ENCODE results near the gene MYEF2. TPM values are rescaled to one million over a fixed set of nuclear protein-coding genes. Genes with fewer than 3 reads are reported as not detected.

MYEF2 gene
- total RNA-seq, 2 donors from 2014 or later, result 10.2 to 23.3 TPM

DNA sequence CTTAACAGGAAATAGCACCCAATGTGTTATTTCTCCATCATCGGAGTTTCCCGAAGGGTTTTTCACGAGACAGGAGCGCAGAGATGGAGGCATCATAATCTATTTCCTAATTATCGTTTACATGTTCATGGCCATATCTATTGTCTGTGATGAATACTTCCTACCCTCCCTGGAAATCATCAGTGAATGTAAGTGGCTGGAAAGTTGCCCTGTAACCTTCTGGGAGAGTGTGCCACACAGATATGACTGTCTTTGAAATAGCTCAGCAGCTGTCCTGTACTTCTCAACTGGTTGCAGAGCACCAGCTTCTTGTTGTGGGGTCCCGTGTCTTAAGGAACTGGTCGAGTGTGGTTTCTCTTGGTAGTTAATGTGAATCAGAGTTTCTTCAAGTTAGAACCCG lies 56.2 kb downstream of the MYEF2 start:
- Histone ChIP-seq H3K4me1 (replicated peaks) (no peaks in the 10 kb centered on the region), H3K27ac (no peak overlapping the region), H3K36me3 (no peaks in the 10 kb centered on the region), H3K9me3 (no peaks in the 10 kb centered on the region), H3K4me3 (no peak overlapping the region), H3K27me3 (replicated peaks; ENCODE audit: insufficient read depth) (no peaks in the 10 kb centered on the region)
- no peak for DNase-seq (ENCODE audit: low spot score)
- intact Hi-C loops (cut with DNase I), result no loop called here
- 88% methylated on average over 8 of the region's 8 CpGs for WGBS
- no peak for TF ChIP-seq POLR2AphosphoS5 (IDR thresholded peaks at IDR 0.05)
- no peak for TF ChIP-seq POLR2A (IDR thresholded peaks at IDR 0.05)
- TF ChIP-seq, protein P1, sequence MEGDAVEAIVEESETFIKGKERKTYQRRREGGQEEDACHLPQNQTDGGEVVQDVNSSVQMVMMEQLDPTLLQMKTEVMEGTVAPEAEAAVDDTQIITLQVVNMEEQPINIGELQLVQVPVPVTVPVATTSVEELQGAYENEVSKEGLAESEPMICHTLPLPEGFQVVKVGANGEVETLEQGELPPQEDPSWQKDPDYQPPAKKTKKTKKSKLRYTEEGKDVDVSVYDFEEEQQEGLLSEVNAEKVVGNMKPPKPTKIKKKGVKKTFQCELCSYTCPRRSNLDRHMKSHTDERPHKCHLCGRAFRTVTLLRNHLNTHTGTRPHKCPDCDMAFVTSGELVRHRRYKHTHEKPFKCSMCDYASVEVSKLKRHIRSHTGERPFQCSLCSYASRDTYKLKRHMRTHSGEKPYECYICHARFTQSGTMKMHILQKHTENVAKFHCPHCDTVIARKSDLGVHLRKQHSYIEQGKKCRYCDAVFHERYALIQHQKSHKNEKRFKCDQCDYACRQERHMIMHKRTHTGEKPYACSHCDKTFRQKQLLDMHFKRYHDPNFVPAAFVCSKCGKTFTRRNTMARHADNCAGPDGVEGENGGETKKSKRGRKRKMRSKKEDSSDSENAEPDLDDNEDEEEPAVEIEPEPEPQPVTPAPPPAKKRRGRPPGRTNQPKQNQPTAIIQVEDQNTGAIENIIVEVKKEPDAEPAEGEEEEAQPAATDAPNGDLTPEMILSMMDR (IDR thresholded peaks at IDR 0.05), result no peak

DNA sequence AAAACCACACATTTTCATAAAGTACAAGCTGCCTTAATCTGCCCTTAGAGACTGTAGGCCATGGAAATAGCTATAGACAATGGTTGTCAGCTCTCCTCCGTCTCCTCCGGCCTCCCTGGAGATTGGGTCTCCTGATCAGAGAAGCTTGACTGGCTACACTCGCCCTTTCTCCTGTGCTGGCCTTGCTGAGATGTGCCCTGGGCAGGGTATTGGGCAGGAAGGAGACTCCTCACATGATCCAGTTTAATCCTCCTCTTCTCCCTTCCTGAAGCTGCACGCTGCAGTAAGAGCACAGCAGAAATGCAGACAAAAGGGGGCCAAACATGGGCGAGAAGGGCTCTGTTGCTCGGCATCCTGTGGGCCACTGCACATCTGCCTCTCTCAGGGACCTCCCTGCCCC lies 57.4 kb downstream of the MYEF2 start, which contains the start of gene SLC24A5:
SLC24A5 (plus strand) TSS at position 246 of the 400 bp plus-strand sequence; CDS start at position 301, 55 bp downstream.
- Histone ChIP-seq H3K36me3 (no peaks in the 10 kb centered on the region), H3K9me3 (no peaks in the 10 kb centered on the region), H3K27ac (no peak within 1 kb of the TSS), H3K27me3 (replicated peaks; ENCODE audit: insufficient read depth) (no peaks in the 10 kb centered on the region), H3K4me1 (replicated peaks) (no peaks in the 10 kb centered on the region), H3K4me3 (no peak within 1 kb of the TSS)
- TF ChIP-seq POLR2AphosphoS5 (IDR thresholded peaks at IDR 0.05) (no peak), POLR2A (IDR thresholded peaks at IDR 0.05) (no peak)
- TF ChIP-seq, protein P1 (IDR thresholded peaks at IDR 0.05), result no peak
- no peak for DNase-seq (ENCODE audit: low spot score)
- intact Hi-C loops (cut with DNase I), result no loop called here
- WGBS, result 87% methylated on average over 6 of the region's 6 CpGs

DNA sequence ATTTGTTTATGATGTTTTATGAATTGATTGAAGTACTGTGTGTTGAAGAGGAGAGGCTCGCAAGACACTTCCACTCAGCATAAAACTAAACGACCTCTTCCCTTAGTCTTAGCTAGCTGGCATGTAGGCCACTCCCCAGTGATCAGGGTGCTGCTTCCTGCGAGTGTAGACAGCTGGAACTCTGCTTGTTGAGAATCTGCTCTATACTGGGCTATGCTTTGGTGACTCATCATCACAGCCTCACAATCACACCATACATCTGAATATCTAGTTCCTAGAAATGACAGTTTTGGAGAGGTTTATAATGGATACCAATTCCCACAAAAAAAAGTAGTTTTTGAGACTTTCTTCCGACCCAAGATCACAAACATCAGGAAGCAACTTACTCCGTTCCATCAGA lies 58.8 kb downstream of the MYEF2 start:
- no peaks in the 10 kb centered on the region for H3K36me3 ChIP-seq
- H3K27ac ChIP-seq, result no peak overlapping the region
- intact Hi-C loops (cut with DNase I), result no loop called here
- no peak for DNase-seq (ENCODE audit: low spot score)
- TF ChIP-seq, protein P1 (IDR thresholded peaks at IDR 0.05), result no peak
- TF ChIP-seq POLR2A (IDR thresholded peaks at IDR 0.05) (no peak), POLR2AphosphoS5 (IDR thresholded peaks at IDR 0.05) (no peak)
- H3K4me1 ChIP-seq (replicated peaks), result no peaks in the 10 kb centered on the region
- no peaks in the 10 kb centered on the region for H3K9me3 ChIP-seq
- H3K27me3 ChIP-seq (replicated peaks; ENCODE audit: insufficient read depth), result no peaks in the 10 kb centered on the region
- H3K4me3 ChIP-seq, result no peak overlapping the region
- 55% methylated on average over 5 of the region's 5 CpGs for WGBS

DNA sequence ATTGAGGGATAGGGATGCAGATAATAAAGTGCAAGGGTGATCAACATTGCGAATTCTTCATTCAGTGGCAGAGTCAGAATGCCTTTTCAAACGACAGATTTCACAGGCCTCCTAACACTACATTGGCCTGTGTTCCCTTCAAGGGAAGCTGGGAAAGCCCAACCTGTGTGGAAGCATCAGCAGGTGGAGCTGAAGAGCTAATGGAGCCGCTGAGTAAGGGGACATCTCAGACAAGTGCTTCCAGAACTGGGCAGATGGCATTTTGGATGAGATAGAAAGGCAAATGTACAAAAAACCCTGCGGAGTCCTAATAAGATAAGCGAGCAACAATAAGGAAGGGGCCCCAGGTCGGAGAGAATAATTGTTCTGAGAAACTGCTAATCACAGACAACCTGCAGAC lies 65.9 kb downstream of the MYEF2 start:
- 28% methylated on average over 6 of the region's 6 CpGs for WGBS
- Histone ChIP-seq H3K27me3 (replicated peaks; ENCODE audit: insufficient read depth) (no peaks in the 10 kb centered on the region), H3K36me3 (no peaks in the 10 kb centered on the region), H3K27ac (no peak overlapping the region), H3K4me3 (no peak overlapping the region), H3K9me3 (no peaks in the 10 kb centered on the region), H3K4me1 (replicated peaks) (no peaks in the 10 kb centered on the region)
- no peak for DNase-seq (ENCODE audit: low spot score)
- intact Hi-C loops (cut with DNase I), result no loop called here
- TF ChIP-seq, protein P1 (IDR thresholded peaks at IDR 0.05), result peak in 2 of 4 experiments; percentile 14 to 27
- TF ChIP-seq POLR2AphosphoS5 (IDR thresholded peaks at IDR 0.05) (no peak), POLR2A (IDR thresholded peaks at IDR 0.05) (no peak)

DNA sequence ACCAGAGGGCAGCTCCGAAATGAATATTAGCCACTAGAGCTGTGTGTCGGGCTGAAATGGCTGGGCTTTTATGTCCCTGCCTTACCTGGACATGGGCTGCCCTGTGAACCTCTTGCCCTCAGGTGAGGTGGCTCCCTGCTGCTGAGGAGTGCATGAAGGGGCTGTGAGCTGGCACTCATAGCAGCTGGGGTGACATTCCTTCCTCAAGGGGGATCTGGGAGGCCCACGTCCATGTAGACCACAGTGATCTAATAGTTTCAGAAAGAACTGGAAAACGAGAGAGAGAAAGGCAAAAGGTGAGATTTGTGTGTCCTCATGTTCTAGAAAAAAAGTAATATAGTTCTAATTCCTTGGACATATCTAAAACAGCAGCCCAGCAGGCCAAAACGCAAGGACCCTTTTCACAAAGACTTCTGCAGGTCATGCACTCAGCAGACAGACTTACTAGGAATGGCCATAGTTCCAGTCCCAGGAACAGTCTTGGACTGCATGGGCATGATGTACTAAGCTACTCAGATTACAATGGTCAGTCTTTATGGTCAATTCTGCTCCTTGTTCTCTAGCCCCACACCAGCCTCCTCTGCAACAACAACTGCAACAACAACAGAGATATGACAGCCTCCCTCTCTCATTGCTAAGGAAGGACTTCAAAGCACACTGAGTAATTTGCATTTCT lies 68.1 kb downstream of the MYEF2 start:
- no peak overlapping the region for H3K27ac ChIP-seq
- 82% methylated on average over 5 of the region's 5 CpGs for WGBS
- no peak overlapping the region for H3K4me3 ChIP-seq
- H3K27me3 ChIP-seq (replicated peaks; ENCODE audit: insufficient read depth), result no peaks in the 10 kb centered on the region
- no peaks in the 10 kb centered on the region for H3K9me3 ChIP-seq
- no peaks in the 10 kb centered on the region for H3K4me1 ChIP-seq (replicated peaks)
- TF ChIP-seq POLR2AphosphoS5 (IDR thresholded peaks at IDR 0.05) (no peak), POLR2A (IDR thresholded peaks at IDR 0.05) (no peak)
- TF ChIP-seq, protein P1 (IDR thresholded peaks at IDR 0.05), result no peak
- DNase-seq (ENCODE audit: low spot score), result no peak
- intact Hi-C loops (cut with DNase I), result no loop called here
- H3K36me3 ChIP-seq, result no peaks in the 10 kb centered on the region
